ENCODE data around the gene FLNA. TPM values are rescaled to one million over a fixed set of nuclear protein-coding genes. Genes with fewer than 3 reads are reported as not detected.

Gene FLNA
- total RNA-seq, 1 donor from 2014 or later, result 953 TPM

DNA sequence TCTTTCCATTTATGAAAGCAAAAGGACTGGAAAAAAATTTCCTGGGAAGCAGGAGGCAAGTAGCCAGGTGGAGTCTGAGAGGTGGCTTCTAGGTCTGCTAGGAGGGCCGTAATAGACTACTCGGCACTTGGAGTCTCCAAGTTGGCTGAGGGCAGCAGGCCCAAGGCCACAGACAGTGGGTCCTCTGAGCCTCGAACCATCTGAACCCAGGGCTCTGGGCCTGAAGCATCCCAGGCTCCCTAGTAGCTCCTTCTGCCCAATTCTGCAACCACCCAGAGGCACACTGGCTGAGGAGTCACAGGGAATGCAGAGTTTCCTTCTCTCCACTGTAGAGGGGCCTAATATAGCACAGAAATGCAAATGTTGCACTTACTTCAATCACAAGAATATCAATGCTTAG, 59.0 kb downstream of the FLNA start:
- TF ChIP-seq, protein P1, sequence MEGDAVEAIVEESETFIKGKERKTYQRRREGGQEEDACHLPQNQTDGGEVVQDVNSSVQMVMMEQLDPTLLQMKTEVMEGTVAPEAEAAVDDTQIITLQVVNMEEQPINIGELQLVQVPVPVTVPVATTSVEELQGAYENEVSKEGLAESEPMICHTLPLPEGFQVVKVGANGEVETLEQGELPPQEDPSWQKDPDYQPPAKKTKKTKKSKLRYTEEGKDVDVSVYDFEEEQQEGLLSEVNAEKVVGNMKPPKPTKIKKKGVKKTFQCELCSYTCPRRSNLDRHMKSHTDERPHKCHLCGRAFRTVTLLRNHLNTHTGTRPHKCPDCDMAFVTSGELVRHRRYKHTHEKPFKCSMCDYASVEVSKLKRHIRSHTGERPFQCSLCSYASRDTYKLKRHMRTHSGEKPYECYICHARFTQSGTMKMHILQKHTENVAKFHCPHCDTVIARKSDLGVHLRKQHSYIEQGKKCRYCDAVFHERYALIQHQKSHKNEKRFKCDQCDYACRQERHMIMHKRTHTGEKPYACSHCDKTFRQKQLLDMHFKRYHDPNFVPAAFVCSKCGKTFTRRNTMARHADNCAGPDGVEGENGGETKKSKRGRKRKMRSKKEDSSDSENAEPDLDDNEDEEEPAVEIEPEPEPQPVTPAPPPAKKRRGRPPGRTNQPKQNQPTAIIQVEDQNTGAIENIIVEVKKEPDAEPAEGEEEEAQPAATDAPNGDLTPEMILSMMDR (conservative IDR thresholded peaks at IDR 0.05; ENCODE audit: low read depth, low read length), result no peak
- DNase-seq (ENCODE audit: low read depth), result no peak
- no peak overlapping the region for H3K4me3 ChIP-seq (ENCODE audit: low read depth, low read length)

DNA sequence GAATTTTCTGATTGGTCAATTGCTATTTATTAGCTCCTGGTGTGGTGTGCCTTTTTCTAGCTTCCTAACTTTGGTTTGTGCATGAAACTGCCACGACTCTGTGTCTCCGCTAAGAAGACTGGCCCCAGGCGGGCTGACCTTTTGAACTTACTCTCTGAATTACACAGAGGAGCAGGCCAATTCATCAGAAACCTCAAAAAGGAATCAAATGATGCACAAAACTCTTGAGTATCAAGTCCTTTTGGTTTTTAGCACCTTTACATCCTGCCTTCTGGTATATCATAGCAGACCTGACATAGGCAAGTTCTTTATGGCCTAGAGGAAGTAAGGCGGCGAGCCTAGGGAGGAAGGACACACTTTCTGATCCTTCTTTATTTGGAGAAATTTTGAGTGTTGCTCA, 61.3 kb downstream of the FLNA start:
- H3K4me3 ChIP-seq (ENCODE audit: low read depth, low read length), result no peak overlapping the region
- TF ChIP-seq, protein P1 (conservative IDR thresholded peaks at IDR 0.05; ENCODE audit: low read depth, low read length), result no peak
- no peak for DNase-seq (ENCODE audit: low read depth)

DNA sequence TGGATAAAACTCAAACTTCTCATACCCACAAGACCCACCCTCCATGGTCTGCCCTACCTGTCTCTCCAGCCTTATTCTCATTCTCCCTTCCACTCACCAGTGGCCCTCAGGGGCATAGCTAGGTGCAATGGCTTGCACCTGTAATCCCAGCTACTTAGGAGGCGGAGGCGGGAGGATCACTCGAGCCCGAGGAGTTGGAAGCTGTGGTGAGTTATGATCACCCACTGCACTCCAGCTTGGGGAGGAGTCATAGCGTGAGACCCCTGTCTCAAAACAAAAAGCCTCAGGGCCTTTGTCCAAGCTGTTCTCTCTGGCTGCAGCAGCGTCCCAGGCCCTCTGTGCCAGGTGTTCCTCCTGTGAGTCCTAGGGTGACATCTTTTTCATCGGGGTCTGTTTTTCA, 62.3 kb downstream of the FLNA start:
- TF ChIP-seq, protein P1 (conservative IDR thresholded peaks at IDR 0.05; ENCODE audit: low read depth, low read length), result no peak
- no peak for DNase-seq (ENCODE audit: low read depth)
- no peak overlapping the region for H3K4me3 ChIP-seq (ENCODE audit: low read depth, low read length)

DNA sequence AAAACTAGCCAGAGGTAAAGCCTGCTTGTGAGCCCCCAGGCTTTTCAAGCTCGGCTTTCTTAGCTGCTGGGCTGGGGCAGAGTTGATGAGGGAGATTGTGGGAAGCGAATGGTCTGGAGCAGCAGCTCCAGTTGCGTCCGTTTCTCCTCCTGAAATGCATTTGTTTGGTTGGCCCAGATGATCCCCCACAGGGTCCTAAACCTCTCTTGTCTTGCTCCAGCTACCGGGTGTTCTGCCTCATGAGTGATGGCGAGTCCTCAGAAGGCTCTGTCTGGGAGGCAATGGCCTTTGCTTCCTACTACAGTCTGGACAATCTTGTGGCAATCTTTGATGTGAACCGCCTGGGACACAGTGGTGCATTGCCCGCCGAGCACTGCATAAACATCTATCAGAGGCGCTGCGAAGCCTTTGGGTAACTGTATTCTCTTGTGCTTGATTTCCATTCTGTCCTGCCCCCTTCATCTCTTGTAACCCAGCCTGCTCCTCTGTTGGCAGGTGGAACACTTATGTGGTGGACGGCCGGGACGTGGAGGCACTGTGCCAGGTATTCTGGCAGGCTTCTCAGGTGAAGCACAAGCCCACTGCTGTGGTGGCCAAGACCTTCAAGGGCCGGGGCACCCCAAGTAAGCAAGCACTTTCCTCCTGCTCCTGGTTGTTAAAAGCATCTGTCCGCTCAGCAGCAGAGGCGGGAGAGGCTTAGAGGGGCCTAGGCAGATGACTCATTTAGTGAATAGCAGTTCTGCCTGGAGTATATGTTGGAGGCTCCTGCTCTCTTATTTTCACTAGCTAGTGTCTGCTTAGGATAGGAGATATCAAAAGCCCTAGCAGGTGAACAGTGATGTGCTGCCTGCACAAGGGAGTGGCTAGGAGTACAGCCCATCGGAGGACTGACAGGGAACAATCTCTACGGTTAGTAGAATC, 63.6 kb downstream of the FLNA start:
- no peak for DNase-seq (ENCODE audit: low read depth)
- no peak overlapping the region for H3K4me3 ChIP-seq (ENCODE audit: low read depth, low read length)

DNA sequence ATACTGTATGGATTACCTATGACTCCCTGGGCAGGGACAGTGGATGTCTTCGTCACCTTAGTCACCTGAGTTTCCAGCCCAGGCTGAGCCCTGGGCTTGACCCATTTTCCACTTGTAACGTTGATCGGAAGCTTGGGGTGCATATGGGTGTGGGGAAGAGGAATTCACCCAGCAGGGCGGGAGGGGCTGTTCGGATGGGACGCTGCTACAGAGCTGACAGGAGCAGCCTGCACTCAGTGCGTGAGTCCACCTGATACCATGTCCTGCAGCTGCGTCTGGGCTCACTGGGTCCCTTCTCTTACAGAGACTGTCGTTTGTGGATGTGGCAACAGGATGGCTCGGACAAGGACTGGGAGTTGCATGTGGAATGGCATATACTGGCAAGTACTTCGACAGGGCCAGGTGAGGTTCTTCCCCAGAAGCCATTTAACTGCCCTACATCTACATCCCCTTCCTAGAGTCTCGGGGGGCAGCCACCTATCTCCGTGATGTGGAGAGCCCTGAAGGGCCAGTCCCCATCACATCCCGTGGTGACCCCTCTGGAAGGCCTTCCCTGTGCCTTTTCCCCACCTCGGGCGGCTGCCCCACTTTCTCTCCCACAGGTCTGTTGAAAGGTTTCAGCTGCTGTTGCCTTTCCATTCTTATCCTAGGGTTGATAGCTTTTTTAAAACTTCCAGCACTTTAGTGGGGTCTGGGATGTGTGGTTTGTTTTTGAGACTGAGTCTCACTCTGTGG, 65.2 kb downstream of the FLNA start:
- TF ChIP-seq, protein P1 (conservative IDR thresholded peaks at IDR 0.05; ENCODE audit: low read depth, low read length), result no peak
- no peak for DNase-seq (ENCODE audit: low read depth)
- no peak overlapping the region for H3K4me3 ChIP-seq (ENCODE audit: low read depth, low read length)

More for the DNA sequence above, 63.6 kb downstream of the FLNA start:
- TF ChIP-seq, protein P1 (conservative IDR thresholded peaks at IDR 0.05; ENCODE audit: low read depth, low read length), result no peak

DNA sequence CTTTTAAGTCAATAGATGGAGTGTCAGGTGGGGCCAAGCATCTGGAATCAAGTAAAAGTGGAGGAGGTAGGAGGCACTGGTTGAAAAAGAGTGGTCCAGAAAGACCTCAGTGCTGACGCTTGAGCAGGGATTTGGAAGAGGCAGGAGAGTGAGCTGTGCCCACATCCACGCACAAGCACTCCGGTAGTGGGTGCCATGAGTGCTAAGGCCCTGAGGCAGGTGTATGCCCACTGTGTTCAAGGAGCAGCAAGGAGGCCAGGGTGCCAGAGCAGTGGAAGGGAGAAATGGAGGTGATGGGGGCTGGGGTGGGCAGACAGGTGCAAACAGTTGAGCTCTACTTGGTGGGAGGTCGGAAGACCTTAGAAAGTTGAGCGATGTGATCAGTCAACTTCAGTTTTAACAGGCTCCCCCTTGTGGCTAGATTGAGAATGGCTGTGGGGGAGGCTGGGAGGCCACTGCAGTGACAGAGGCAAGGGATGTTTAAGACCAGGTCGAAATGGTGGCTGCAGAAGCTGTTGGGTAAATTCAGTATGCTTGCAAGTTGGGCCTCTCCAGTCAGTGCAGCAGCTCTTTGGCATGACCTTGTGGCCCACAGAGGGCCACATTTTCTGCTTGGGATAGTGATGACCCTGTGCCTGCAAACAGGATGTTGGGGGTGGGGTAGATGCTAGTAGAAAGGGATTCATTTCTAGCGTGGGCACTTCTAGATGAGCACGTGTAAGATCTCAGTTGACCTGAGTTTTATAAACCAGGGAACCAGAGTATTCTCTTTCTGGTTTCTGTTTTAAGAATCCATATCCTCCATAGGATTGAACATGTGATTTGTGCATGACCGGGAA, 66.1 kb downstream of the FLNA start:
- no peak for DNase-seq (ENCODE audit: low read depth)
- H3K4me3 ChIP-seq (ENCODE audit: low read depth, low read length), result no peak overlapping the region
- TF ChIP-seq, protein P1 (conservative IDR thresholded peaks at IDR 0.05; ENCODE audit: low read depth, low read length), result peak; percentile 72
